GM18526 (cell line): ENCODE data around the gene ALS2.

Experiments
- POLR2A ChIP-seq: IDR thresholded peaks from 3 replicates; pipeline ENCODE4 v1.6.1; 2011; ENCODE audit not compliant: insufficient read length; ENCODE audit errors: extremely low read depth

ALS2 gene

DNA sequence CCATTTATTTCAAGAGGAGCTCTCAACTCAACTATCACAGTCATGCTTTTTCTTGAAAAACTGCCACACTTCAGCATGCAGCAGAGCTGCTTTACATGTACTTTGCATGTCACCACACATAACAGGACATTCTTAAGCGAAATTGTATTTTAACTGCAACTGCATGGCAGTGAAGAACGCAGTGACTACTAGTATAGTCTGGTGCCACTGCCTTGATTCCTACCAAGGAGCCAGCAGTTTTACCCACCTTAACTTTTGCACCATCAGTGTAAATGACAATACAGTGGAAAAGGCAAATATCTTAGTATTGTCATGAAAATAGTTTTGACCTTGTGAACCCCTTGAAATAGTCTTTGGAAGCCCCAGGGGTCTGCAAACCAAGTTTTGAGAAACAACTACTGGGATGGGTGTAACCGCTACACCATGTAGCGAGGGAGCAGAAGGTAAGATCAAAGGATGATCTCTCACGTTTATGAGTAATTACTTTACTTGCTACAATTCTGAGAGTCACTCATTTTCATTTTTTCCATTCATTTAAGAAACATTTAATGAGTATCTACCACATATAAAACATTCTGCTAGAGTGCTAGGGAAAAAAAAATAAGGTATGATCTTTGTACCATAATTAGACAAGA lies 50.0 kb downstream of the ALS2 start:
- TF ChIP-seq POLR2A: no peak

DNA sequence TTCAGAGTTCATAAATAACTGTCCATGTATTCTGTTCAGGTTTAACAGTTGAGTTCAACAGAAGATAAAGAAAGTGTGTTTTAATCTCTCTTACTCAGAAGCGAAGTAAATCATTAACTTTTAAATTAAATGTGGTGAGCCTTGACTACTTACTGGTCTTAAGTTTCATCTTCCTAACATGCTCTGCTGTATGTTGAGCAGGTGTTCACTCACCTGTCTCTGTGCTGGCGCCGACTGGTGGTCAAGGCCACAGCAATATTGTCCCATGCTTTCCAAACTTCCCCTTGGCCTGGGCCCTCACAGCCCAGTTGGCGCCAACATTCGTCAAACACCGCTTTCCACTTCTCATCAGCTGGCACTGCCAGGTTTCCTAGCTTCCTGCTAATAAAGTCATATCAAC lies 65.3 kb downstream of the ALS2 start:
- no peak for TF ChIP-seq POLR2A

DNA sequence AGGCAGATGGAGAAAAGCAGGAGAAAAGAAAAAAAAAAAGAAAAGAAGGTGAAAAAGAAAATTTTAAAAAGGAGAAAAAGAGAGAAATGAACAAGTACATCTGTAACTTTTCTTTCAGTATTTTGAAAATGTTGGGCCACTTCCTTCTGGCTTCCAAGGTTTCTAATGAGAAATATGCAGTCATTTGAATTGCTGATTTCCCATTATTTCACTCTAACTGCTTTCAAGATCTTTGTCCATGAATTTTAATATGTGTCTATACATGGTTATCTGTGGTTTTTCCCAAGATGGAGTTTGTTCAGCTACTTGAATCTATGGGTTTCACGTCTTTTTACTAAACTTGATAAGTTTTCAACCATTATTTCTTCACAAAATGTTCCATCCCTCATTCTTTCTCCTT lies 68.0 kb downstream of the ALS2 start:
- no peak for TF ChIP-seq POLR2A

DNA sequence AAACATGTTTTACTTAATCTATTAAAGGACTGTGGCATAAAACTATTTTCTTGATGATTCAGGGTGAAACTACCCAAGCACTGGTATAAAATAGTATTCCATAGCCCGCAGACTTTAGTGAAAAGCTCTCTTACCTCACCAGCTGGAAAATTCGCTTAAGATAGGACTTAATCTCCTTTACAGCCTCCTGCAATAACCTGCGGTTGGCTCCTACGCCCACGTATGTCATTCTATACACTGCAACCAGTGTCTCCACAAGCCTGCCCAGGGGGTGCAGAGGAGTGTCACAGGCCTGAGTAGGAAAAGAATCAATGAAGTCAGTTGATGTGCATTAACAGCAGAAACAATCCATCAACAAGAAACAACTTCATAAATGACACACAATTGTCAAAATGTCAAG lies 71.0 kb downstream of the ALS2 start:
- no peak for TF ChIP-seq POLR2A

DNA sequence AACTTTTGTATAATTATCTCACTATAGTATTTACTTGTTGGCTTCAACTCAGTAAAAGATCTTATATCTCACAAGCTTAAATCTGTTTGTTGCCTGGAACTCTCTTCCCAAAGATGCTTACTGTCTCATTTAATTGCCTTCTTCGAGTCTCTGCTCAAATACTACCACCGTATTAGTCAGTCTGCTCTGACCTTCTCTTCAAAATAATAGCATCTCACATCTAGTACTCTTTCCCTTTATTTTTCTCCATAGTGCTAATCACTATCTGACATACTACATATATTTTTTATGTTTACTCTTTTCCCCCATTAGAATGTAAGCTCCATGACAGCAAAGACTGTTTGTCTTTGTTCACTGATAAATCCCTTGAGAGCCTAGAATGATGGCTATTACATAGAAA lies 71.7 kb downstream of the ALS2 start:
- no peak for TF ChIP-seq POLR2A

DNA sequence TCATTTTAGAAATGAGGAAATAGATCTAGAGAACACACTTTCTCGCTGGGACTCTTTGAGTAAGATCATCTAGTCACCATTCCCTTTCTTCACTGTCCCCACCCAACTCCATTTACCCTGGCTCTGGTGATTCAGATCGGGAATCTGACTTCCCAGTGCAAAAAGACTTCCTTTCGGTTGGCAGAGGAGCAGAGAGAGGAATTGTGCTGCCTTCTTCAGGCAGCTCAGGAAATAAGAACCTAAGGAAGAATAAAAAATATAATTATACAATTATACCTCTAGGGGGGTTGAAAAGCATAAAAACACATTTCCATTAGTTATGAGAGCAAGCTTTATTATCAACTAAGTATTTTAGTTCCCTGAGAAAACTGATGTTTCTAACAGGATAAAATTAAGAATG lies 73.0 kb downstream of the ALS2 start:
- no peak for TF ChIP-seq POLR2A

DNA sequence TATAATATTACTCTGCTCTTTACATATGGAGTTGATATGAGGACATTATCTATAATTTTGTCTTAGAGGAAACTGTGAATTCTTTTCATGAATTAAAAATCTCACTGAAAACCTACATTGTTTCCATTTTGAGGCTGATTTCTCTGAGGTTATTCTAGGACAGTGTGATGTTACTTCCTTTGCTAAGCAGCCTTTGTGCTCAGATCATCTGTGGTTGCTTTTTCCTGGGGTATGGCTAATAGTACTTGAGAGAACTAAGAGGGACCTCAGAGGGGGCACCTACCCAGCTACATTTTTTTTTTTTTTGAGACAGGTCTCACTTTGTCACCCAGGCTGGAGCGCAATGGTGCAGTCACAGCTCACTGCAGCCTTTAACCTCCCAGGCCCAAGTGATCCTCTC lies 73.6 kb downstream of the ALS2 start:
- no peak for TF ChIP-seq POLR2A

DNA sequence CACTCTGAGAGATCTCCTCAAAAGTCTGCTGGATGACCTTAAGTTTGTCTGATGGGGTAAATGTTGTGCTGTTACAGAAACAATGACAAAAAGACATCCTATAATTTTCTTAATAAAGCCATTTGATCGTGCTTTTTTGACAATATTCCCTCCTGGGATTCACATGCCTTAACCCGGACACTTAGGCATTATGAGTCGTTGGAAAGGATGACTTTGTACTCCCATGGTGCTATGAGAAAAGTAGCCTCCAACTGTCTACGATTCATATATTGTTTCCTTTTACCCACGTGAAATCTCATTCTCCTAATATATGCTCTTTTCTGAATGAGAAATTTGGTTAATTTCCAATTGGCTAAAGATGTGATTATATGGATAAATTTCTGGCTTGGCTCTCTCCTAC lies 76.2 kb downstream of the ALS2 start:
- no peak for TF ChIP-seq POLR2A

DNA sequence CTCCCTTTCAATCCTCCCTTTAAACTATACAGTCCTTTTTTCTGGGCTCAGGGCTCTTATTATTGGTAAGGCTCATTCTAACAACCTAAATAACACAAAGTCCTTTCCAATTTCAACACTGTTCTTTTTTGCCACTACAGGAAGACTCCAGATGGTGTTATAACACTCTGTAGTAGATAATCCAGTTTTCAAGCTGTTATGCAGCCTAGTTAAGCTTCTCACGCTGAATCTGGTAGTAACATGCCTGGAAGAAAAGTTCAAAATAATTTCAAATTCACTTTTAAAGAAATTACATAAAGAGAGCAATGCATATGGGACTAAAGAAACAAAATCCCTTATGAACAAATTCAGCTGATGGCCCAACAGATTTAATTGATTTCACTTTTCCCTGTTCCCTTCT lies 79.1 kb downstream of the ALS2 start:
- no peak for TF ChIP-seq POLR2A

DNA sequence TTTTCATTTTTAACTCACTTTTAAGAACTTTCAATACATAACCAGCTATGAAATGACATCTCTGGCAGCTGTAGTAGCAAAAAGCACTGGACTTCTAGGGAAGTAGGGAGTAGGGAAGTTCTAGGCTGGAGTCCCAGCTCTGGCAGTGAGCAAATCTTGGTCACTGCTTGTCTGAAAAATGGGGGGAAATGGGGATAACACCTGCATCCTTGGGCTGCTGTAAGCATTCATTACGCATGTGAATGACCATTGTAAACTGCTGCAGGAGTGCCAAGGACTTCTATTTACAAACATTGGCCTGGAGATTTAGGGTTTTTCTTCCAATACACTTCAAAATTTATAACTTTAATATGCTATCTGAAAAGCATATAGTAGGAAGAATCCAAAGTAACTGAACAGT lies 81.3 kb downstream of the ALS2 start:
- no peak for TF ChIP-seq POLR2A

DNA sequence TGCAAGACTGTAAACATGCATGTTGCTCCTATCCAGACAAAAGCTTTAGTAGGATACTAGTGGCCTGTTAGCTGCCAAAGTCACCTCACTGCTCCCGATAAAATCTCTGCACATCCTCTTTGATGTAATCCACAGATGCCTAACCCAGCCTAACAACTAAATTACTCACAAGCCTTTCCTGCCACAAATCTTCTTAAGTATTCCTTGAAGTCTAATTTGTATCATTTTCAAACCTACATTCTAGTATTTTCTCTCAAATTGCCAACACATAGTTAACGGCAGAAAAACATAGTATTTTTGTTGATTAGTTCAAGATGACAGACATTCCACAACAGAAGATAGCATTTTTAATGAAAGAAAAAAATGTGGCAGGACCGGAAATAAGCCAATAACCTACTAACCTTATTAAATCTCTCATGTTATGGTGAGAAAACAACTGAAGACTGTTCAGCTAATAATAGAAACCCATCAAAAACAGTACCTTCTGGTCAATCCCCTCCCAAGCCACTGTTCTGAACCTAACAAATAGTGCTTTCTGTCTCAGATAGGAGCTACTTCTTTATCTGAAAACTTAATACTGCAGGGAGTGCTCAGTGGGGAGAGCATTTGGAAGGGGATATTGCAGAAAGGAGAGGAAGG lies 82.0 kb downstream of the ALS2 start, which contains the start of gene MPP4:
Gene MPP4, minus strand, starts transcription at position 57 of the 639 bp plus-strand sequence. CDS start 4,690 bp downstream, outside the sequence.
- TF ChIP-seq POLR2A: no peak

DNA sequence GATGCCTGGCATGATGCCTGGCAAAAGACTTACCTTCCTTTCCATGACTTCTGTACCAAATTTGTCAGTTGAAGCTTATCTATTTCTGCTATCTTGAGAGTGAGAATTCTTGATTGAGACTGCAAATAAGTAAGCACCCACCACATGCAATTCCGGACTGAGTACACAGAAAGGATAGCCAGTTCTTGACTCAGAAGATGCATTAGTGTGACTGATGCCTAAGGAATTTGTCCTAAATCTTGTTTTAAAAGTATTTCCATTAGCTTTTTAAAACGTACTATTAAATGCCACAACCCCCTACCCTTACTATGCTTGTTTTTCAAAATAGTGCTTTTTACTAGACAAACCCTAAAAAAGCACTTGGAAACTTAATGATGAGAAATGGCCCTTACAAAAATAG lies 82.8 kb downstream of the ALS2 start:
- no peak for TF ChIP-seq POLR2A

DNA sequence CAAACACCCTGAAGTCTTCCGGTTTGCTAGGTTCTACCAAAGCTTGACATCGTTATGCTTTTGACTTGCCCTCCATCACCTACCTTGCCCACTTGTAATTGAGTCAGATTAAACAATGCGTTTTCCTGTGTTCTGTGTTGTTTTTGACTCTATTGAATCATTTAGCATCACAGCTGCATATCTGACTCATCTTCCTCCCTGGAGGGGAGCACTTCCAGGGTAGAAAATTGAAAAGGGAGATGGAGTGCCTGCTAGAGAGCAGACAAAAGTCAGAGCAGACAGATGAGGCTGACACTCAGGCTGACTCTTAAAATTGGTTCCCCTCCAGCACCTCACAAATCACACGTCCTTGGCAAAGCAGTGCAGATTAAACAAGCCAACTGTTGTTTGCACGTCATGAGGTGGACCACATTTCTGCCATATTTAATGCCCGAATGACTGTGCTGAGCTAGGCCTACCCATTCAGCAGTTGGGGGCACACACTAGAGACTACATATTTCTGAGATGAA lies 84.5 kb downstream of the ALS2 start:
- no peak for TF ChIP-seq POLR2A

DNA sequence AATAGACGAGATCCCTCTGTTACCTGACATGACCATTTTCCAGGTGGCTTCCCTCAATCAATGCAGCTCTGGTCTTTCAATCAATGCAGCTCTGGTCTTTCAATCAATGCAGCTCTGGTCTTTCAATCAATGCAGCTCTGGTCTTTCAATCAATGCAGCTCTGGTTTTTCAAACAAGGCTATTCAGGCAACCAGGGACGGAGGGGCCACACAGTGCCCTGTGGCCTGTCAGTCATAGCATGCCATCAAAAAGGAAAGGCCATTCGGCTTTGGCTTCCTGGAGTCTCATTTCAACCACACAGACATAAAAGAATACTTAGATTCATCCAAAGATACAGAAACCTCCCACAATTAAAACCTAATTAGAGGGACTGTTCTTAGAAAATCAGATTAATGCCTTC lies 95.6 kb downstream of the ALS2 start:
- TF ChIP-seq POLR2A: no peak

DNA sequence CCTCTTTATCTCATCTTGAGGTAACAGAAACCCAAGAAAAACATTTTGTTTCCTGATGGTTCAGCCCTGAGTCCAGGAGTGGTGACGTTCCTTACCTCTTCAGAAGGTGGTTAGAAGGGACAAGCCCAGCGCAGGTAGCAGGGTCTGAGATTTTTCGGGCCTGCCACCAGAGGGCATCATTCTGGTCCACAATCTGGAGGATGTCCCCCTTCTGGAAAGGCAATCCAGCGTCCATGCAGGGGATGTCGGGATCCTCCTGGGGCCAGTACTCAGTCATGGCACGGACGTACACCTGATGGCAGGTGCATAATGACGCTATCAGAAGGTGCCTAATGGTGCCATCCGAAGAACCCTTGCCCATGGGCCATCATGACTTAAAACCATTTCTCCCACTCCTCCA lies 100.0 kb downstream of the ALS2 start:
- no peak for TF ChIP-seq POLR2A

DNA sequence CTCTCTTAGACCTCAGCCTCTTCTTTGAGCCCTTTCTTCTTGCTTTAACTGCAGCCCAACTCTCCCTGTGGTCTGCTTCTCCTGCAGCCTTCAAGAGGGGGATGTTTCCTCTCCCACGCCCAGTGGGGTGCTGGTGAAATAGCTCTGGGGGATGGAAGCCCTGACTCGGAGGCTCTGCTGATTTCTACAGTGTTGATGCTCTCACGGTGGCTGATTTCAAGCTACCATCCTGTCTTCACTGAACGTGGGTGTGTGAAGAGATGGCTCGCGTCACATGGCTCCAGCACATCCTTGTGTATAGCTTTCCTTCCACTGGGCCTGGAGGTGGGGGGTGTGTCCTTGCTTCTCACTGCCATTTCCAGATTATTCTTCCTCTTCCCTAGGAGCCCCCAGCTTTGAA lies 102.3 kb downstream of the ALS2 start:
- no peak for TF ChIP-seq POLR2A

DNA sequence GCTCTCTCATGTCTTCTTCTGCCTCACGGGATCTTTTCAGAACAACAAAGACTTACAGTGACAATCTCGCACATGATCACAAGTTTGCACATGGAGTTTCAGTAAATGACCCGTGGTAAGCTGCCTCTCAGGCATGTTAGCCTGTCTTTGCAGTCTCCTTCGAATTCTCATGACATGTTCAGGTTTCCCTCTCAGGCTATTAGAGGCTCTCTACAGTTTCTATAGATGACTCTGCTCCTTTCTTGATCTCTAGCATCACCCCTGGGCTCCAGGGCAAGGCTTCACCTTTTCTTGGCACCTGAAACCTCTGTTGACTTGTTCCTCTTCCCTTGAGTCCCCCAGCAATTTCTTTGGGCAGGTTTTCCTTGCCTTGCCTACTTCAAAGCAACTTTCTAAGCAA lies 105.3 kb downstream of the ALS2 start:
- no peak for TF ChIP-seq POLR2A
